Measurements from ENCODE around the gene PPP5C. TPM values are rescaled to one million over a fixed set of nuclear protein-coding genes. Genes with fewer than 3 reads are reported as not detected.

The PPP5C gene
- total and polyA plus RNA-seq, 4 donors: 19.0 to 50.5 (median 28.3) TPM

DNA sequence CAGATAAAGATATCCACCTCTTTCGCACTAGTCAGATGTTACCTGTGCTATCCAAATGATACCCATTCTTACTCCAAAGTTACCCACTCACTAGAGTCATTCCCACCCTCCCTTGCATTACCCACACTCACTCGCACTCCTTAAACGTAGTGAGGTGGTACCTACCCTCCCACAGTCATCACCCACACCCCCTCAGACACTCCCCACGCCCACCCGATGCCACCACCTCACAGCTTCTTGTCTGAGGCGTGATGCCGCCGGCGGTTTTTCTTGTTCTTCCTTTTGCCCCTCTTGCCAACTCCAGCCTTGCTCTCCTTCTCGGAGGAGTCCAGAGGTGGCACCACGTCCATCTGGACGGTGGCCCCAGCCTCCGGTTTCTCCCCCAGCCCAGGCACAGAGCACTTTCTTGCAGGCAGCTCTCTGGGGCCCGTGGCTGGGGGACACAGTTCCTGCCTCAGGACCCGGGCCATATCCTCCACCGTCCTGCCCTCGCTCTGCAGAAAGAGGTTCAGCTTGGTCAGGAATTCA lies 80.7 kb downstream of the PPP5C start:
- DNase-seq (ENCODE audit: low spot score): no peak

DNA sequence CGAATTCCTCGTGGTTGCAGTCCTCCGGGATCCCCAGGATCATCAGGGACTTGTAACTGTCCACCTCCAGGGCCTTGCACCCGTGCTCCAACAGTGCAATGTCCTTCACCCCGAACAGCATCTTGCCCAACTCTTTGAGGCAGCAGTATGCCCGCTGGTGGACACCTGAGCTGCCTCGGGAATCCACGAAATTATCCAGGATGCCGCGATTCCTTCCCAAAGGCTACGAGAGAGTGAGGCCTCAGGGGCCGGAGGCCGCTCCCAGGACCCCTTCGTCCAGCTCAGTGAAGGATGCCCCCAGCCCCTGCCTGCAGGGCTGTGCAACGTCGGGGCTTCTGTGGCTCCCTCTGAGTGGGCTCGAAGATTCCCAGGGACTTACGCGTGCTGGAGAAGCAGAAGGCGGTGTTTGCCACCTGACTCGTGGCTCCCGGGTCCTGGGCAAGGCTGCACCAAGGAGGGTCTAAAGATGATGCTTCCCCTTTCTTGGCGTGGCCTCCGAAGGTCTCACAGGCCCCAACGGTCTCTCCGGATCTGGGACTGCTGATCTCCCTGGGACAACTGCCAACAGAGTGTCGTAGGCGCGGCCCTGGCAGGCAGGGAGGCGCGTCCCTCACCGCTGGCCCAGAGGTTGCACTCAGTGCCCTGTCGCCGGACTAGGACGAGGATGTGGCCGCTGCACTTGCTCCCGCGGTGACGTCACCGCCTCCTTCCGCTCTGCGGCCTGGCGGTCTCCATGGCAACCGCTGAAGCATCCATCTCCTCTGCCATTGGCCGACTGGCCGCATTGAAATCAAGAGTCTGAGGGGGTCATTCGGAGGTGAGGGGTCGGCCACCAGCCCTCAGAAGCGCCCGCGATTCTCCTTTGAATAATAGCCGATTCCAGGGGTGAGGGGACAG lies 81.6 kb downstream of the PPP5C start, which contains the start of gene PNMA8C:
PNMA8C (minus strand) TSS at position 698 of the 897 bp plus-strand sequence; CDS start at position 121, 577 bp downstream.
- peak; percentile 11 to 15 for TF ChIP-seq HNF4A (conservative IDR thresholded peaks at IDR 0.05)
- TF ChIP-seq, protein P1, sequence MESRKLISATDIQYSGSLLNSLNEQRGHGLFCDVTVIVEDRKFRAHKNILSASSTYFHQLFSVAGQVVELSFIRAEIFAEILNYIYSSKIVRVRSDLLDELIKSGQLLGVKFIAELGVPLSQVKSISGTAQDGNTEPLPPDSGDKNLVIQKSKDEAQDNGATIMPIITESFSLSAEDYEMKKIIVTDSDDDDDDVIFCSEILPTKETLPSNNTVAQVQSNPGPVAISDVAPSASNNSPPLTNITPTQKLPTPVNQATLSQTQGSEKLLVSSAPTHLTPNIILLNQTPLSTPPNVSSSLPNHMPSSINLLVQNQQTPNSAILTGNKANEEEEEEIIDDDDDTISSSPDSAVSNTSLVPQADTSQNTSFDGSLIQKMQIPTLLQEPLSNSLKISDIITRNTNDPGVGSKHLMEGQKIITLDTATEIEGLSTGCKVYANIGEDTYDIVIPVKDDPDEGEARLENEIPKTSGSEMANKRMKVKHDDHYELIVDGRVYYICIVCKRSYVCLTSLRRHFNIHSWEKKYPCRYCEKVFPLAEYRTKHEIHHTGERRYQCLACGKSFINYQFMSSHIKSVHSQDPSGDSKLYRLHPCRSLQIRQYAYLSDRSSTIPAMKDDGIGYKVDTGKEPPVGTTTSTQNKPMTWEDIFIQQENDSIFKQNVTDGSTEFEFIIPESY (IDR thresholded peaks at IDR 0.05): no peak
- TF ChIP-seq NR2F2 (IDR thresholded peaks at IDR 0.05): no peak
- TF ChIP-seq JUND (IDR thresholded peaks at IDR 0.05): peak in 1 of 2 donors; percentile 44
- Histone ChIP-seq H3K36me3 (ENCODE audit: control insufficient read depth in 4 of 4, insufficient read depth in 3 of 4, low read depth in 1 of 4, low read length in 3 of 4) (no peaks in the 10 kb centered on the region), H3K4me1 (ENCODE audit: control insufficient read depth in 4 of 4, insufficient read depth in 4 of 4, low read length in 3 of 4) (peaks cover 4 to 15% (median 10%) of the 10 kb centered on the region in 4 donors), H3K27me3 (ENCODE audit: control insufficient read depth in 4 of 4, insufficient read depth in 4 of 4, low read length in 3 of 4) (peaks cover 0 to 4% (median 0%) of the 10 kb centered on the region in 4 donors), H3K9me3 (ENCODE audit: control insufficient read depth in 4 of 4, low read length in 3 of 4) (no peaks in the 10 kb centered on the region), H3K4me3 (ENCODE audit: low read depth in 1 of 3, low read length in 3 of 3) (no peak within 1 kb of the TSS), H3K27ac (ENCODE audit: low read depth in 1 of 2, low read length in 2 of 2) (no peak within 1 kb of the TSS), H3K9ac (ENCODE audit: low read depth in 1 of 2, low read length in 2 of 2) (no peak within 1 kb of the TSS)
- 29% methylated on average over 52 of the region's 52 CpGs for WGBS
- peak; percentile 61 for DNase-seq (ENCODE audit: low spot score)

More for the DNA sequence above, 80.7 kb downstream of the PPP5C start:
- Histone ChIP-seq H3K27ac (ENCODE audit: low read depth in 1 of 2, low read length in 2 of 2) (no peak overlapping the region), H3K27me3 (ENCODE audit: control insufficient read depth in 4 of 4, insufficient read depth in 4 of 4, low read length in 3 of 4) (peaks cover 0 to 4% (median 0%) of the 10 kb centered on the region in 4 donors), H3K4me3 (ENCODE audit: low read depth in 1 of 3, low read length in 3 of 3) (no peak overlapping the region), H3K36me3 (ENCODE audit: control insufficient read depth in 4 of 4, insufficient read depth in 3 of 4, low read depth in 1 of 4, low read length in 3 of 4) (no peaks in the 10 kb centered on the region), H3K9me3 (ENCODE audit: control insufficient read depth in 4 of 4, low read length in 3 of 4) (no peaks in the 10 kb centered on the region), H3K4me1 (ENCODE audit: control insufficient read depth in 4 of 4, insufficient read depth in 4 of 4, low read length in 3 of 4) (peaks cover 4 to 15% (median 10%) of the 10 kb centered on the region in 4 donors), H3K9ac (ENCODE audit: low read depth in 1 of 2, low read length in 2 of 2) (no peak overlapping the region)
- TF ChIP-seq TAF1 (conservative IDR thresholded peaks at IDR 0.05) (no peak), RXRA (IDR thresholded peaks at IDR 0.05) (no peak), YY1 (IDR thresholded peaks at IDR 0.05) (no peak), RAD21 (IDR thresholded peaks at IDR 0.05) (no peak), JUND (IDR thresholded peaks at IDR 0.05) (no peak), FOXA1 (IDR thresholded peaks at IDR 0.05) (no peak), EGR1 (IDR thresholded peaks at IDR 0.05; ENCODE audit: low read depth in 2 of 2) (no peak)
- TF ChIP-seq, protein P2, sequence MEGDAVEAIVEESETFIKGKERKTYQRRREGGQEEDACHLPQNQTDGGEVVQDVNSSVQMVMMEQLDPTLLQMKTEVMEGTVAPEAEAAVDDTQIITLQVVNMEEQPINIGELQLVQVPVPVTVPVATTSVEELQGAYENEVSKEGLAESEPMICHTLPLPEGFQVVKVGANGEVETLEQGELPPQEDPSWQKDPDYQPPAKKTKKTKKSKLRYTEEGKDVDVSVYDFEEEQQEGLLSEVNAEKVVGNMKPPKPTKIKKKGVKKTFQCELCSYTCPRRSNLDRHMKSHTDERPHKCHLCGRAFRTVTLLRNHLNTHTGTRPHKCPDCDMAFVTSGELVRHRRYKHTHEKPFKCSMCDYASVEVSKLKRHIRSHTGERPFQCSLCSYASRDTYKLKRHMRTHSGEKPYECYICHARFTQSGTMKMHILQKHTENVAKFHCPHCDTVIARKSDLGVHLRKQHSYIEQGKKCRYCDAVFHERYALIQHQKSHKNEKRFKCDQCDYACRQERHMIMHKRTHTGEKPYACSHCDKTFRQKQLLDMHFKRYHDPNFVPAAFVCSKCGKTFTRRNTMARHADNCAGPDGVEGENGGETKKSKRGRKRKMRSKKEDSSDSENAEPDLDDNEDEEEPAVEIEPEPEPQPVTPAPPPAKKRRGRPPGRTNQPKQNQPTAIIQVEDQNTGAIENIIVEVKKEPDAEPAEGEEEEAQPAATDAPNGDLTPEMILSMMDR (IDR thresholded peaks at IDR 0.05; ENCODE audit: low read depth, low read length, missing input control): no peak
- TF ChIP-seq, protein P3, sequence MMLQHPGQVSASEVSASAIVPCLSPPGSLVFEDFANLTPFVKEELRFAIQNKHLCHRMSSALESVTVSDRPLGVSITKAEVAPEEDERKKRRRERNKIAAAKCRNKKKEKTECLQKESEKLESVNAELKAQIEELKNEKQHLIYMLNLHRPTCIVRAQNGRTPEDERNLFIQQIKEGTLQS (IDR thresholded peaks at IDR 0.05): no peak
- WGBS: 79% methylated on average over 17 of the region's 17 CpGs

DNA sequence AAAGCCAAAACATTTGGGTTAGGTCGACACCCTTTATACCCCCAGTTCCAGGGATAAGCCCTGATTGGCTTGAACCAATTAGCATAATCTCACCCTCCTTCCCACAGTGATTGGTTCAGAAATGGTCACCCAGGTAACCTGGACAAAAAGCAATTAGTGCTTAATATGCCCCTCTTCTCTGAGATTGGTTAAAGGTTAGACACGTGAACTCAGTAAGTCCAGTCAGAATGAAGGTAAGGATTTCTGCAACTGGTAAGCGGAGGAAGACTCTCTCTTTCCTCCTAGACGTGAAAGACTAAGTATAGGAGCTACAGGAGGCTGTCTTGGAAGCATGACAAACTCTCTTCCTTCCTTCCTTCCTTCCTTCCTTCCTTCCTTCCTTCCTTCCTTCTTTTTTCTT lies 83.1 kb downstream of the PPP5C start:
- H3K27me3 ChIP-seq (ENCODE audit: control insufficient read depth in 4 of 4, insufficient read depth in 4 of 4, low read length in 3 of 4): peaks cover 0 to 4% (median under 1%) of the 10 kb centered on the region in 4 donors

More for the DNA sequence above, 83.1 kb downstream of the PPP5C start:
- H3K36me3 ChIP-seq (ENCODE audit: control insufficient read depth in 4 of 4, insufficient read depth in 3 of 4, low read depth in 1 of 4, low read length in 3 of 4): no peaks in the 10 kb centered on the region
- no peak overlapping the region for H3K27ac ChIP-seq (ENCODE audit: low read depth in 1 of 2, low read length in 2 of 2)
- no peak for TF ChIP-seq NR2F2 (IDR thresholded peaks at IDR 0.05)
- no peak for TF ChIP-seq RXRA (IDR thresholded peaks at IDR 0.05)
- TF ChIP-seq, protein P1 (IDR thresholded peaks at IDR 0.05): no peak
- TF ChIP-seq, protein P4, sequence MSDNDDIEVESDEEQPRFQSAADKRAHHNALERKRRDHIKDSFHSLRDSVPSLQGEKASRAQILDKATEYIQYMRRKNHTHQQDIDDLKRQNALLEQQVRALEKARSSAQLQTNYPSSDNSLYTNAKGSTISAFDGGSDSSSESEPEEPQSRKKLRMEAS (IDR thresholded peaks at IDR 0.05): no peak
- TF ChIP-seq JUND (IDR thresholded peaks at IDR 0.05): no peak
- TF ChIP-seq, protein P2 (IDR thresholded peaks at IDR 0.05; ENCODE audit: low read depth, low read length, missing input control): no peak
- no peak for TF ChIP-seq HNF4A (conservative IDR thresholded peaks at IDR 0.05)
- TF ChIP-seq SP1 (IDR thresholded peaks at IDR 0.05): no peak
- no peak for TF ChIP-seq FOXA1 (IDR thresholded peaks at IDR 0.05)
- TF ChIP-seq, protein P3 (IDR thresholded peaks at IDR 0.05): no peak
- TF ChIP-seq FOXA2 (IDR thresholded peaks at IDR 0.05): no peak
- no peak overlapping the region for H3K4me3 ChIP-seq (ENCODE audit: low read depth in 1 of 3, low read length in 3 of 3)
- H3K9ac ChIP-seq (ENCODE audit: low read depth in 1 of 2, low read length in 2 of 2): no peak overlapping the region
- peaks cover 4 to 15% (median 10%) of the 10 kb centered on the region in 4 donors for H3K4me1 ChIP-seq (ENCODE audit: control insufficient read depth in 4 of 4, insufficient read depth in 4 of 4, low read length in 3 of 4)
- no peak for DNase-seq (ENCODE audit: low spot score)
- WGBS: 74% methylated on average over 4 of the region's 4 CpGs
- no peaks in the 10 kb centered on the region for H3K9me3 ChIP-seq (ENCODE audit: control insufficient read depth in 4 of 4, low read length in 3 of 4)

All from liver (tissue), 9 donors.